ENCODE results near the gene ERGIC3. TPM values are rescaled to one million over a fixed set of nuclear protein-coding genes. Genes with fewer than 3 reads are reported as not detected.

ERGIC3 gene
- polyA plus RNA-seq, 1 donor (not counting 4 experiments of a cell fraction or from before 2014, with no cell fraction given): 201 TPM

- no peaks in the 10 kb centered on the region for H4K20me1 ChIP-seq (ENCODE audit: control insufficient read depth, extremely low read depth, insufficient read depth, low read length)
- H3K27me3 ChIP-seq (ENCODE audit: control insufficient read depth, extremely low read depth, insufficient read depth, low read length): peaks cover 4% of the 10 kb centered on the region
- H3K4me1 ChIP-seq (ENCODE audit: control insufficient read depth, extremely low read depth, insufficient read depth, low read length): no peaks in the 10 kb centered on the region
- no peak overlapping the region for H3K27ac ChIP-seq (ENCODE audit: control insufficient read depth, insufficient read depth, low read length)
- dilution Hi-C loops (cut with MboI; ENCODE audit: extremely low pct_ligation_motif_present, low sequenced_read_pairs): no loop called here
- H3K4me2 ChIP-seq (ENCODE audit: control insufficient read depth, extremely low read depth, insufficient read depth, low read depth, low read length): no peak overlapping the region
- H3K9me1 ChIP-seq (ENCODE audit: control insufficient read depth, extremely low read depth, insufficient read depth, low read length): no peaks in the 10 kb centered on the region
- H2AFZ ChIP-seq (ENCODE audit: control insufficient read depth, low read length): no peak overlapping the region
- H3K36me3 ChIP-seq (ENCODE audit: control insufficient read depth in 2 of 2, extremely low read depth in 1 of 2, insufficient read depth in 2 of 2, low read length in 2 of 2): peaks cover 7 to 9% of the 10 kb centered on the region in 2 experiments
- no peak for FAIRE-seq
- no peak for TF ChIP-seq EZH2 (IDR thresholded peaks at IDR 0.05; ENCODE audit: low read length)
- TF ChIP-seq, protein P1, sequence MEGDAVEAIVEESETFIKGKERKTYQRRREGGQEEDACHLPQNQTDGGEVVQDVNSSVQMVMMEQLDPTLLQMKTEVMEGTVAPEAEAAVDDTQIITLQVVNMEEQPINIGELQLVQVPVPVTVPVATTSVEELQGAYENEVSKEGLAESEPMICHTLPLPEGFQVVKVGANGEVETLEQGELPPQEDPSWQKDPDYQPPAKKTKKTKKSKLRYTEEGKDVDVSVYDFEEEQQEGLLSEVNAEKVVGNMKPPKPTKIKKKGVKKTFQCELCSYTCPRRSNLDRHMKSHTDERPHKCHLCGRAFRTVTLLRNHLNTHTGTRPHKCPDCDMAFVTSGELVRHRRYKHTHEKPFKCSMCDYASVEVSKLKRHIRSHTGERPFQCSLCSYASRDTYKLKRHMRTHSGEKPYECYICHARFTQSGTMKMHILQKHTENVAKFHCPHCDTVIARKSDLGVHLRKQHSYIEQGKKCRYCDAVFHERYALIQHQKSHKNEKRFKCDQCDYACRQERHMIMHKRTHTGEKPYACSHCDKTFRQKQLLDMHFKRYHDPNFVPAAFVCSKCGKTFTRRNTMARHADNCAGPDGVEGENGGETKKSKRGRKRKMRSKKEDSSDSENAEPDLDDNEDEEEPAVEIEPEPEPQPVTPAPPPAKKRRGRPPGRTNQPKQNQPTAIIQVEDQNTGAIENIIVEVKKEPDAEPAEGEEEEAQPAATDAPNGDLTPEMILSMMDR (optimal IDR thresholded peaks at IDR 0.05 in 1 of 3, IDR thresholded peaks at IDR 0.05 in 1 of 3, conservative IDR thresholded peaks at IDR 0.05 in 1 of 3; ENCODE audit: extremely low read depth in 1 of 3, insufficient read depth in 2 of 3, low read length in 3 of 3): no peak
- no peak overlapping the region for H3K4me3 ChIP-seq (ENCODE audit: control insufficient read depth in 2 of 3, extremely low read depth in 1 of 3, insufficient read depth in 2 of 3, low read depth in 1 of 3, low read length in 3 of 3)
- H3K9ac ChIP-seq (ENCODE audit: control insufficient read depth, extremely low read depth, insufficient read depth, low read length): no peak overlapping the region
- no peak for DNase-seq (ENCODE audit: low read depth, low spot score)
- H3K9me3 ChIP-seq (ENCODE audit: control insufficient read depth, low read depth, low read length): no peaks in the 10 kb centered on the region
- no peaks in the 10 kb centered on the region for H3K79me2 ChIP-seq (ENCODE audit: control insufficient read depth, insufficient read depth, low read length)
Measured at GRCh38 chr20:35560541-35560940, 18.7 kb downstream of the ERGIC3 start.

DNA sequence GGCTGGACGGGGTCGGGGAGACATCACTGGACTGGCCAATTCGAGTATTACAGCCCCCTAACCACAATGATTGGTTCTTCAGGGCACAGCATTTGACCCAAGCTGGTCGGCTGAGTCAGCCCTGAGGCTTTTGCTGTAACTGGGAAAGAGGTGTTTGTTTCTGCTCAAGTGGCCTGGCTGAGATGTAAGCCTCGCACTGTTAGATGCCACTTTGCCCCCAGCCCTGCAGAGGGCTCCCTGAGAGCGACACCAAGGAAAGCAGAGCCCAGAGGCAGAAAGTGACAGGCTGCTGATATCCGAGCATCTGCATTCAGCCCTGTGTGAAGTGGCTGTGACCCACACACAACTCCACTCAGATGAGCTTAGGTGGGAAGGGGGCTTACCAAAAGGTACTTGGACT lies 19.4 kb downstream of the ERGIC3 start:
- no peaks in the 10 kb centered on the region for H3K4me1 ChIP-seq (ENCODE audit: control insufficient read depth, extremely low read depth, insufficient read depth, low read length)
- H3K27me3 ChIP-seq (ENCODE audit: control insufficient read depth, extremely low read depth, insufficient read depth, low read length): peaks cover 4% of the 10 kb centered on the region
- H2AFZ ChIP-seq (ENCODE audit: control insufficient read depth, low read length): no peak overlapping the region
- H3K79me2 ChIP-seq (ENCODE audit: control insufficient read depth, insufficient read depth, low read length): no peaks in the 10 kb centered on the region
- DNase-seq (ENCODE audit: low read depth, low spot score) (no peak), FAIRE-seq (no peak)
- no peak overlapping the region for H3K4me2 ChIP-seq (ENCODE audit: control insufficient read depth, extremely low read depth, insufficient read depth, low read depth, low read length)
- no peak overlapping the region for H3K27ac ChIP-seq (ENCODE audit: control insufficient read depth, insufficient read depth, low read length)
- no peak overlapping the region for H3K9ac ChIP-seq (ENCODE audit: control insufficient read depth, extremely low read depth, insufficient read depth, low read length)
- H4K20me1 ChIP-seq (ENCODE audit: control insufficient read depth, extremely low read depth, insufficient read depth, low read length): no peaks in the 10 kb centered on the region
- H3K9me3 ChIP-seq (ENCODE audit: control insufficient read depth, low read depth, low read length): no peaks in the 10 kb centered on the region
- H3K9me1 ChIP-seq (ENCODE audit: control insufficient read depth, extremely low read depth, insufficient read depth, low read length): no peaks in the 10 kb centered on the region
- dilution Hi-C loops (cut with MboI; ENCODE audit: extremely low pct_ligation_motif_present, low sequenced_read_pairs): no loop called here
- H3K36me3 ChIP-seq (ENCODE audit: control insufficient read depth in 2 of 2, extremely low read depth in 1 of 2, insufficient read depth in 2 of 2, low read length in 2 of 2): peaks cover 4 to 7% of the 10 kb centered on the region in 2 experiments
- H3K4me3 ChIP-seq (ENCODE audit: control insufficient read depth in 2 of 3, extremely low read depth in 1 of 3, insufficient read depth in 2 of 3, low read depth in 1 of 3, low read length in 3 of 3): no peak overlapping the region
- TF ChIP-seq, protein P1 (optimal IDR thresholded peaks at IDR 0.05 in 1 of 3, IDR thresholded peaks at IDR 0.05 in 1 of 3, conservative IDR thresholded peaks at IDR 0.05 in 1 of 3; ENCODE audit: extremely low read depth in 1 of 3, insufficient read depth in 2 of 3, low read length in 3 of 3): peak in 2 of 3 experiments; percentile 10 to 37
- TF ChIP-seq EZH2 (IDR thresholded peaks at IDR 0.05; ENCODE audit: low read length): no peak

Measured in keratinocyte (primary cell).